ENCODE measurements around the gene METTL8. TPM values are rescaled to one million over a fixed set of nuclear protein-coding genes. Genes with fewer than 3 reads are reported as not detected.
A peak's percentile ranks its signal among the peaks of the same experiment; 100 is the strongest.

The METTL8 gene
- total RNA-seq, 4 donors from 2014 or later: 6.9 to 33.0 (median 17.7) TPM

- Histone ChIP-seq H3K9me3 (no peaks in the 10 kb centered on the region), H3K27ac (no peak overlapping the region), H3K4me3 (no peak overlapping the region), H3K4me1 (no peaks in the 10 kb centered on the region), H3K27me3 (no peaks in the 10 kb centered on the region), H3K36me3 (no peaks in the 10 kb centered on the region)
- no peak for TF ChIP-seq POLR2A (IDR thresholded peaks at IDR 0.05)
- no peak for TF ChIP-seq CTCF (IDR thresholded peaks at IDR 0.05)
- no peak for DNase-seq
- intact Hi-C loops (cut with DNase I; ENCODE audit: low total_unique reads): no loop called here
Measured at GRCh38 chr2:171274757-171275156, 159.0 kb downstream of the METTL8 start.

GRCh38 chr2:171271971-171272436 lies 161.8 kb downstream of the METTL8 start:
- intact Hi-C loops (cut with DNase I; ENCODE audit: low total_unique reads): no loop called here
- DNase-seq: peak in 1 of 2 donors; percentile 17

GRCh38 chr2:171271386-171271785 lies 162.4 kb downstream of the METTL8 start:
- H3K27me3 ChIP-seq: no peaks in the 10 kb centered on the region
- H3K36me3 ChIP-seq: no peaks in the 10 kb centered on the region
- no peaks in the 10 kb centered on the region for H3K9me3 ChIP-seq
- no peaks in the 10 kb centered on the region for H3K4me1 ChIP-seq
- intact Hi-C loops (cut with DNase I; ENCODE audit: low total_unique reads): no loop called here
- no peak for DNase-seq
- no peak overlapping the region for H3K4me3 ChIP-seq
- TF ChIP-seq CTCF (IDR thresholded peaks at IDR 0.05) (no peak), POLR2A (IDR thresholded peaks at IDR 0.05) (no peak)
- H3K27ac ChIP-seq: no peak overlapping the region

More at GRCh38 chr2:171271971-171272436, 161.8 kb downstream of the METTL8 start:
- Histone ChIP-seq H3K4me1 (no peaks in the 10 kb centered on the region), H3K27ac (peak overlapping the region in 1 of 2 donors; percentile 31), H3K36me3 (no peaks in the 10 kb centered on the region), H3K4me3 (no peak overlapping the region), H3K27me3 (no peaks in the 10 kb centered on the region), H3K9me3 (no peaks in the 10 kb centered on the region)
- TF ChIP-seq POLR2A (IDR thresholded peaks at IDR 0.05) (no peak), CTCF (IDR thresholded peaks at IDR 0.05) (no peak)

GRCh38 chr2:171267855-171268629 lies 165.7 kb downstream of the METTL8 start:
- TF ChIP-seq POLR2A (IDR thresholded peaks at IDR 0.05): no peak
- no peak for TF ChIP-seq CTCF (IDR thresholded peaks at IDR 0.05)
- no peak for DNase-seq
- H3K4me1 ChIP-seq: no peaks in the 10 kb centered on the region
- no peak overlapping the region for H3K4me3 ChIP-seq
- H3K27ac ChIP-seq: no peak overlapping the region
- intact Hi-C loops (cut with DNase I; ENCODE audit: low total_unique reads): no loop called here
- H3K27me3 ChIP-seq: no peaks in the 10 kb centered on the region
- H3K36me3 ChIP-seq: no peaks in the 10 kb centered on the region
- no peaks in the 10 kb centered on the region for H3K9me3 ChIP-seq

Other genes with a start within 250 kb of the METTL8 start
- 10 to 100 TPM; 14.6 to 50.8 (median 23.8) TPM for gene DCAF17, start 236 bp upstream of the METTL8 start, total RNA-seq
- 100 to 1,000 TPM; 108 to 335 (median 219) TPM for gene CYBRD1, start 88.5 kb upstream of the METTL8 start, total RNA-seq

All from uterus (tissue), 4 donors.